ENCODE measurements around the gene PPBP.
"Not testable (repeated sequence)": the region's sequence is repeated elsewhere in the genome, so short reads cannot be mapped to it uniquely, and the experiment has no call there.

The PPBP gene

GRCh38 chr4:73991742-73992000, 3.7 kb upstream of the PPBP start:
- no peak for DNase-seq

- DNase-seq: no peak
Observed at GRCh38 chr4:73990988-73991741, 3.2 kb upstream of the PPBP start.

GRCh38 chr4:73989928-73990327, 1.9 kb upstream of the PPBP start:
- no peak for DNase-seq

- no peak for DNase-seq
Observed at GRCh38 chr4:73989031-73989430, 1.0 kb upstream of the PPBP start.

- no peak for DNase-seq
Observed at GRCh38 chr4:73985528-73985852, 2.5 kb downstream of the PPBP start.

GRCh38 chr4:73984736-73985527, 3.1 kb downstream of the PPBP start:
- DNase-seq: no peak

- DNase-seq: not testable (repeated sequence)
Observed at GRCh38 chr4:73981175-73981574, 6.8 kb downstream of the PPBP start.

- no peak for DNase-seq
Observed at GRCh38 chr4:73979407-73979957, 8.5 kb downstream of the PPBP start.

- DNase-seq: no peak
Observed at GRCh38 chr4:73978886-73979285, 9.1 kb downstream of the PPBP start.

GRCh38 chr4:73976716-73977115, 11.3 kb downstream of the PPBP start:
- no peak for DNase-seq

- DNase-seq: no peak
Observed at GRCh38 chr4:73976217-73976616, 11.8 kb downstream of the PPBP start.

- DNase-seq: no peak
Observed at GRCh38 chr4:73974352-73974751, 13.6 kb downstream of the PPBP start.

GRCh38 chr4:73970945-73971344, 17.0 kb downstream of the PPBP start:
- no peak for DNase-seq

GRCh38 chr4:73970011-73970410, 18.0 kb downstream of the PPBP start:
- no peak for DNase-seq

GRCh38 chr4:73967866-73968265, 20.1 kb downstream of the PPBP start:
- DNase-seq: no peak

- no peak for DNase-seq
Observed at GRCh38 chr4:73964862-73965611, 23.0 kb downstream of the PPBP start.

GRCh38 chr4:73962724-73963123, 25.3 kb downstream of the PPBP start:
- DNase-seq: no peak

GRCh38 chr4:73959041-73959440, 28.9 kb downstream of the PPBP start:
- DNase-seq: not testable (repeated sequence)

GRCh38 chr4:73952352-73952751, 35.6 kb downstream of the PPBP start:
- DNase-seq: no peak

- not testable (repeated sequence) for DNase-seq
Observed at GRCh38 chr4:73950376-73950920, 37.5 kb downstream of the PPBP start.

GRCh38 chr4:73948990-73949706, 38.8 kb downstream of the PPBP start:
- no peak for DNase-seq

GRCh38 chr4:73948291-73948690, 39.7 kb downstream of the PPBP start:
- no peak for DNase-seq

Measured in femur (tissue), 1 donor.